Skeletal muscle satellite cell (primary cell): ENCODE data around the gene PLBD2.

Experiments
- H3K27me3 ChIP-seq: 2 replicates; pipeline ENCODE4 v1.7.0; 2013; ENCODE audit warnings: low read length; ENCODE audit not compliant: control insufficient read depth, insufficient read depth
- H3K36me3 ChIP-seq: 2 replicates; pipeline ENCODE4 v1.7.0; 2013; ENCODE audit warnings: mild to moderate bottlenecking, control low read depth, low read length; ENCODE audit not compliant: insufficient read depth
- H3K4me1 ChIP-seq: 2 replicates; pipeline ENCODE4 v1.7.0; 2013; ENCODE audit warnings: low read length; ENCODE audit not compliant: control insufficient read depth, insufficient read depth
- H3K4me2 ChIP-seq: 2 replicates; pipeline ENCODE4 v1.7.0; 2013; ENCODE audit warnings: mild to moderate bottlenecking, low read length
- H3K4me3 ChIP-seq: 2 replicates; pipeline ENCODE4 v1.7.0; 2013; ENCODE audit warnings: low read length
- H3K9ac ChIP-seq: 2 replicates; pipeline ENCODE4 v1.7.0; 2013; ENCODE audit warnings: mild to moderate bottlenecking, low read depth, low read length, moderate library complexity
- H3K9me3 ChIP-seq: replicated peaks from 2 replicates; pipeline ENCODE4 v1.7.0; 2013; ENCODE audit warnings: mild to moderate bottlenecking, control low read depth, low read length

The PLBD2 gene

DNA sequence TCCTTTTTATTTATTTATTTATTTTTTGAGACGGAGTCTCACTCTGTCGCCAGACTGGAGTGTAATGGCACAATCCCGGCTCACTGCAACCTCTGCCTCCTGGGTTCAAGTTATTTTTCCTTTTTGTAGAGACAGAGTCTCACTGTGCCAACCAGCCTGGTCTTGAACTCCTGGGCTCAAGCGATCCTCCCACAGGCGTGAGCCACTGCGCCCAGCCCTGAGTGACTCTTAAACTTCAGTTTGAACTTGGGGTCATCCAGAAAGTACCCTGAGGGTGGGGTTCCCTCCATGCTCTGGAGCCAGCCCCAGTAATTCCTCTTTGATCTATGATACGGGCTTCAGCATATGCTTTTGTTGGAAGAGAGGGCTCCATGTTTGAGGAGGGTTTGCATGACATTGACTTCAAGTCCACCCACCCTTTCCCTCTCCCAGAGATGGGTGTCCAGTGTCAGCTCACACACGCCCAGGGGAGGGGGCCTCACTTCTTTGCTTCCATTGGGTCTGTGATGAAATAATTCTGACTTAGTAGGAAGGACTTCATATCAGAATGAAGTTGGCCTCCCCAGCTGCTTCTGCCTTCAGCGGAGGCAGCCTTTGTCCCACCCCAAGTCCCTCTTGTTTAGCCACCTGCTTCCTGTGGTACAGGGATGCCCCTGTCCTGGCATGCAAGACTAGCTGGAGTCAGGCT lies 33.4 kb downstream of the PLBD2 start:
- Histone ChIP-seq H3K27me3 (peaks cover 2% of the 10 kb centered on the region), H3K36me3 (peaks cover 25% of the 10 kb centered on the region), H3K4me2 (no peak overlapping the region), H3K9me3 (no peaks in the 10 kb centered on the region), H3K4me1 (no peaks in the 10 kb centered on the region), H3K9ac (no peak overlapping the region), H3K4me3 (no peak overlapping the region)

DNA sequence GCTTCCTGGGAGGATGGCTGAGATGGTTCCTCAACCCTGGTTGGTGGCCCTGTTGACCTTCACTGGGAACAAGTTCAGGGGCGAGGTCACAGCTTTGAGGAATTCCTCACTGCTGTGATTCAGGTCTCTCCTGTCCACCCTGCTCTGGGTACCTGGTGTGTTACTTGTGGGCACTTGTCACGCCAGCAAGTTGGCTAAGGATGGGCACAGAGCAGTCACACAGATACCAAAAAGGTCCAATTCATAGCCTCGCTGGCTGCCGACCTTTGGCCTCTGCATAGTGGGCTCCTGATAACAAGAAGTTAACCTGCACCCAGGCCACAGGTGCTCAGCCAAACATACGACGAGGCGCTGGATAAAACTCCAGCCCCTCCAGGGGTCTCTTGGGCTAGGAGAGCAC lies 34.1 kb downstream of the PLBD2 start:
- no peak overlapping the region for H3K4me2 ChIP-seq
- no peak overlapping the region for H3K9ac ChIP-seq
- no peak overlapping the region for H3K4me3 ChIP-seq
- H3K27me3 ChIP-seq: peaks cover 8% of the 10 kb centered on the region
- H3K9me3 ChIP-seq: no peaks in the 10 kb centered on the region
- H3K4me1 ChIP-seq: no peaks in the 10 kb centered on the region
- H3K36me3 ChIP-seq: peaks cover 18% of the 10 kb centered on the region

DNA sequence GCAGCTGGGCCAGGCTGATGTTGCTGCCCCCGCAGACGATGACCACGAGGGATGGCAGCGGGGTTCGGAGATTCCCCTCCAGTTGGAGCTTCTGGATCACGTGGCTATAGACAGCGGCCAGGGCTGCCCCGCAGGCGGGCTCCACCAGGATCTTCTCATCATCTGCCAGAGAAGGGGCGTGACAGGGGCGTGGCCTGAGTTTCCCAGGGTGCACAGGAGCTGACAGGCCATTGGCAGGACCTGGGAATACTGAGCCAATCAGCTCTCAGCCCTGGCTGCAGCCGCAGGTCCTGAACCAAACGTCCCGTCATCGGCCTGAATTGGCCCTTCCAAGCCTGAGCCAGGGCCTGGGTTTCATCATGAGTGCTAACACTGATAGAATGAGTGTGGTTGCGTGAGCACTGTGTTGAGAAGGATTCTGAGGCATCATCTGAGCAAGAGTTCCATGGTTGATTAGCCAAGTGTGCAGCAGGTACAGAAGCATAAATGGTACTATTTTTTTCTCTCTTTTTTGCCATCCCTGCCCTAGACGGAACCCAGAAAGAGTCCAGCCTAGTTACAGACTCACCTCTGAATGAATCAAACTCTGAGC lies 34.7 kb downstream of the PLBD2 start:
- Histone ChIP-seq H3K36me3 (peaks cover 15% of the 10 kb centered on the region), H3K4me2 (no peak overlapping the region), H3K4me1 (no peaks in the 10 kb centered on the region), H3K4me3 (no peak overlapping the region), H3K9ac (no peak overlapping the region), H3K9me3 (no peaks in the 10 kb centered on the region), H3K27me3 (peaks cover 11% of the 10 kb centered on the region)

DNA sequence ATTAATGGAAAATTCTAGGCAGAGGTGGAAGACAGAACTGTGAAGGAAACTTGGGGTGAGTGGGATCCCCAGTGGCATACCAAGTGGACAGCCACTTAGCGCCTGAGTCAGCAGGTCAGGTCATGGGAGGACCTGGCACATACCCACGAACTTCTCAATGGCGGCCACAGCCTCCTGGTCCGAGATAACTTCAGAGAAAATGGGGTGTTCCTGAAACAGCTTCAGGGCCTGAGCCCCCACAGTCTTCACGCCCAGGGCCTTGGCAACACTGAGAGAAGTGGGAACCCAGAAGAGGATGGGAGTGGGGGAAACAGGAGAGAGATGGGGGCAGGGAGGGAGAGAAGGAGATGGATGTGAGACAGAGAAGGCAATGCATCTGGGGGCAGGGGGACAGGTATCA lies 35.4 kb downstream of the PLBD2 start:
- no peaks in the 10 kb centered on the region for H3K4me1 ChIP-seq
- no peak overlapping the region for H3K4me2 ChIP-seq
- H3K36me3 ChIP-seq: peaks cover 13% of the 10 kb centered on the region
- no peak overlapping the region for H3K4me3 ChIP-seq
- H3K9ac ChIP-seq: no peak overlapping the region
- peaks cover 11% of the 10 kb centered on the region for H3K27me3 ChIP-seq
- no peaks in the 10 kb centered on the region for H3K9me3 ChIP-seq

DNA sequence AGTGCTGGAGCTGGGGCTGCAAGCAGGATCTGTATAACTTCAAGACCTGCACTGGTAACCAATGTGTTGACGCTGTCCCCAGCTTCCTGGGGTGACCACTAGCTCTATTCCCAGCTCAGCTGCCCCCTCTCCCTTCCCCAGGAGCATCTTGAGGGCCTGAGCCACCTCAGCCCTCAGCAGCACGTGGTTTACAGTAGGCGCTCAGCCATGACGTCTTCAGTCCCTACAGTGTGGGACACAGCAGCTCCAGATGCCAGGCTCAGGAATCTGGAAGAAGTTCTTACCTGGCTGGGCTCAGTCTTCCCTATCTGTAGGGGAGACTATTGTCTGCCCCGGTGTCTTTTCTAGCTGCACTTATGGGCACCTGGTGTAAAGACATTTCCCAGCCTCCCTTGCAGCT lies 36.7 kb downstream of the PLBD2 start:
- H3K27me3 ChIP-seq: peaks cover 11% of the 10 kb centered on the region
- H3K4me3 ChIP-seq: no peak overlapping the region
- H3K4me1 ChIP-seq: no peaks in the 10 kb centered on the region
- no peak overlapping the region for H3K9ac ChIP-seq
- peaks cover 8% of the 10 kb centered on the region for H3K36me3 ChIP-seq
- H3K9me3 ChIP-seq: no peaks in the 10 kb centered on the region
- no peak overlapping the region for H3K4me2 ChIP-seq

DNA sequence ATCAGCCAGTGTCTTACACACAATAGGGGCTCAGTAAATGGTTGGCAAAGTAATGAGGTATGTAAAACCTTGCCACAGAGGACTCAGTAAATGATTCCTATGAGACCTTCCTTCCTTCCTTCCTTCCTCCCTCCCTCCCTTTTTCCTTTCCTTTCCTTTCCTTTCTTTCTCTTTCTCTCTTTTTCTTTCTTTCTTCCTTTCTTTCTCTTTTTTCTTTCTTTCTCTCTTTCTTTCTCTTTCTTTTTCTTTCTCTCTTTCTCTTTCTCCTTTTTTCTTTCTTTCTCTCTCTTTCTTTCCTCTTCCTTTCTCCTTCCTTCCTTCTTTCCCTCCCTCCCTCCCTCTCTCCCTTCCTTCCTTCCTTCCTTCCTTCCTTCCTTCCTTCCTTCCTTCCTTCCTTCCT lies 37.8 kb downstream of the PLBD2 start:
- Histone ChIP-seq H3K9ac (no peak overlapping the region), H3K4me3 (no peak overlapping the region), H3K27me3 (peaks cover 11% of the 10 kb centered on the region), H3K9me3 (no peaks in the 10 kb centered on the region), H3K36me3 (peaks cover 2% of the 10 kb centered on the region), H3K4me2 (no peak overlapping the region), H3K4me1 (no peaks in the 10 kb centered on the region)

DNA sequence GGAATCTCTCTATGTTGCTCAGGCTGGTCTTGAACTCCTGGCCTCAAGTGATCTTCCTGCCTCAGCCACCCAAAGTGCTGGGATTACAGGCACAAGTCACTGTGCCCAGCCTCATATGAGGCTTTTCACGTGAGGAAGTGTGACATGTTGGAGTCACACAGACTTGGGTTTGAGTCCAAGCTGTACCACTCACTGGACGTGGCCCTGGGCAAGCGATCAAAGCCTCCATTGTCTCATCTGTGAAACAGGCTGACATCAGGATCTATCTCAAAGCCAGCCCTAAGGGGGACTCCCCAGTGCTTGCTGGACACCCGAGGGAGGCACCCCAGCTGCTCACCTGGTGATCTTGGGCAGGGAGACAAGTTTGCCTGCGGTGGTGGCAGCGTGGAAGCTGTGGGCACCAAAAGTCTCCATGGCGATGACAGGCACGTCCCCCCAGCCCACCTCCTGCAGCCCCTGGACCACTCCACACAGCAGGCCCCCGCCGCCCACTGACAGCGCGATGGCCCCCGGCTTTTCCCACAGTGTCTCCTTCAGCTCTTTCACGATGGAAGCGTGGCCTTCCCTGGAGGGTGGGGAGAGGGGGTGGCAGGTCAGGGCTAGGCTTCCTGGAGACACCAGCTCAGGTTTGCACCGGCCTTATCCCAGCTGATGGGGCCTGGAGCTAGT lies 38.6 kb downstream of the PLBD2 start:
- no peaks in the 10 kb centered on the region for H3K9me3 ChIP-seq
- H3K4me3 ChIP-seq: no peak overlapping the region
- H3K9ac ChIP-seq: no peak overlapping the region
- no peaks in the 10 kb centered on the region for H3K4me1 ChIP-seq
- H3K27me3 ChIP-seq: peaks cover 18% of the 10 kb centered on the region
- no peaks in the 10 kb centered on the region for H3K36me3 ChIP-seq
- no peak overlapping the region for H3K4me2 ChIP-seq

DNA sequence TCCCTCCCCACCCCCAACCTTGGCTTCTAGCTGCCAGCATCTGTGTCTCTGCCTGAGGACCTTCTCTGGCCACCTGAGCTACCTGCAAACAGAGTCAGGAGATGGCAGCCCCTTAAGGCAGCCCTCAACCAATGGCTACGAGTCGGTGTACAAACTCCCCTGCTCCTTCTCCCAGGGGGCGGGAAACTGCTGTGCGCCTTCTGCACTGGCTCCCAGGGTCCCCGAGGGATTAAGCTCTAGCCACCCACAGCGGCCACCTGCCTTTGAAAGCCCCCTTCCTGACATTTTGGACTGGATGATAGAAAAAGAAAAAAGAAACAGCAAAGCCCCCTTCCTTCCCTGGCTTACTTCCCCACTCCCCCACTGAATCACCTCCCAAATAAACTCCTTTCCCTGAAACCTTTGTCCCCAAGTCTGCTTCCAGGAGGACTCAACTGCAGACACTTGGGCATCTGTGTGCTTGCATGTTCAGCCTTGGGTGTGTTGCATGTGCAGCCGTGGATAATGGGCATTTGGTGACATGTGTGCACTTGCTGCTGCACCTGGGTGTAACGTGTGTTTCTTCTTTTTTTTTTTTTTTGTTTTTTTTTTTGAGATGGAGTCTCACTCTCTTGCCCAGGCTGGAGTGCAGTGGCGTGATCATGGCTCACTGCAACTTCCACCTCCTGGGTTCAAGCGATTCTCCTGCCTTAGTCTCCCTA lies 39.3 kb downstream of the PLBD2 start:
- Histone ChIP-seq H3K9ac (no peak overlapping the region), H3K4me2 (no peak overlapping the region), H3K4me1 (no peaks in the 10 kb centered on the region), H3K9me3 (no peaks in the 10 kb centered on the region), H3K36me3 (no peaks in the 10 kb centered on the region), H3K27me3 (peaks cover 19% of the 10 kb centered on the region), H3K4me3 (no peak overlapping the region)

DNA sequence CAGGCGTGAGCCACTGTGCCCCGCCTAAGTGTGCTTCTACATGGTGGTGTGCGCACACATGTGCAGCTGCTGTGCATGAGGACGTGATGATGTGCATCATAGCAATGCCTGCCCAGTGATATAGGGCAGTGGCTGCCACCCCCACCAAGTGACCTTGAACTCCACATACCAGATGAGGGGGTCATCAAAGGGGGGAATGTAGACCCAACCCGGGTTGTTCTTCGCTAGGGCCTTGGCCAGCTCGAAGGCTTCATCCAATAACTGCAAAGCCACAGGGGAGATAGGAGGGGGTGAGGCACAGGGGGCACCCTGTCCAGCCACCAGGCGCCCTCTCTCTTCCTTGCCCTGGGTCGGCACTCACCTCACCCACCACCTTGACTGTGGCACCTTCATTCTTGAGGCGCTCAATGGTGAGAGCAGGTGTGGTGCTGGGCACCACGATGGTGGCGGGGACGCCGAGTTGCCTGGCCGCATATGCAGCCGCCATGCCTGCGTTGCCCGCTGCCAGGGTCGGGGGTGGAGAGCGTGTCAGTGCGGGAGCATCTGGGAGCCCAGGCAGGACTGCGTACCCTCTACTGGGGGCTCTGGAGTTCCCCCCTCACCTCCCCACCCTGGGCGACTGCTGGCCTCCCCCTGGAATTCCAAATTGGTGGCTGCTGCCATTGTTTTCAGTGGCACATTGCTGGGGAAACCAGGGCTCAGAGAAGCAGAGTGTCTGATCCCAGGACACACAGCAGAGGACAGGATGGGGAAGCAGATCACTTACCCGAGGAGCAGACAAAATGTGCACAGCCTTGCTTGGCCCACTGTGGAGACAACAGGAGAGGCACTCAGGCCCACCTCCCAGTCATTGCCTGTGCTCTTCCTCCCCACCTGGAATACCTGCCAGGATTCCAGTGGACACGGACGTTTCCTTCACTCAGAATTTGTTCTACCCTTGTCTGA lies 40.2 kb downstream of the PLBD2 start:
- Histone ChIP-seq H3K36me3 (no peaks in the 10 kb centered on the region), H3K9ac (no peak overlapping the region), H3K4me2 (no peak overlapping the region), H3K27me3 (peaks cover 19% of the 10 kb centered on the region), H3K4me1 (no peaks in the 10 kb centered on the region), H3K4me3 (no peak overlapping the region), H3K9me3 (no peaks in the 10 kb centered on the region)

DNA sequence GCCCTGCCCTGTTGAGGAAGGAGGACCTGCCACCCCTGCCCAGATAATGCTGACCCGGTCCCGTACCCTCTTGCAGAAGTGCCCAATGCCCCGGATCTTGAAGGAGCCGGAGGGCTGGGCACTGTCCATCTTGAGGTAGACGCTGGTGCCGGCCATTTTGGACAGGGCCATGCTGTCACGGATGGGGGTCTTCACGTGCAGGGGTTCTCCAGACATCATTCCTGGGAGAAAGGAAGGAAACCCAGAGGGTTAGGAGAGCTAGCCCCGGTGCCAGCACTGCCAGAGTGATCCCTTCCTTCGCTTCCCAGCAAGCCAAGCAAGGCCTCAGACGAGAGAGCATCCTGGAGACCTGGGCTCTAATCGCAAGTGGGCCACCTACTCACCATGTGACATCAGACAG lies 41.1 kb downstream of the PLBD2 start:
- no peak overlapping the region for H3K9ac ChIP-seq
- no peaks in the 10 kb centered on the region for H3K4me1 ChIP-seq
- no peak overlapping the region for H3K4me3 ChIP-seq
- H3K9me3 ChIP-seq: no peaks in the 10 kb centered on the region
- no peak overlapping the region for H3K4me2 ChIP-seq
- H3K27me3 ChIP-seq: peaks cover 19% of the 10 kb centered on the region
- H3K36me3 ChIP-seq: no peaks in the 10 kb centered on the region

DNA sequence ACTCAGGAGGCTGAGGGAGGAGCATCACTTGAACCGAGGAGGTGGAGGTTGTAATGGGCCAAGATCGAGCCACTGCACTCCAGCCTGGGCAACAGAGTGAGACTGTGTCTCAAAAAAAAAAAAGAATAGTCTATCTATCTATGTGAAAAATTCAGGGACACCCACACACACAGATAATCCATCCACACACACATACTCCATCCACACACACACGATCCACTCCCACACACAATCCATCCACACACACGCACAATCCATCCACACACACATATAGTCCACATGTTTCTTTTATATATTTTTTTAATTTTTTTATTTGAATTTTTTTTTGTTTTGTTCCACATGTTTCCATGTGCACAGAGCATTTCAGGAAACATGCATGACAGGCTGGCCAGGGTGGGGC lies 42.0 kb downstream of the PLBD2 start:
- Histone ChIP-seq H3K27me3 (peaks cover 19% of the 10 kb centered on the region), H3K4me3 (no peak overlapping the region), H3K9me3 (no peaks in the 10 kb centered on the region), H3K4me1 (no peaks in the 10 kb centered on the region), H3K4me2 (no peak overlapping the region), H3K36me3 (no peaks in the 10 kb centered on the region), H3K9ac (no peak overlapping the region)
